Skin epidermis (tissue), 12 donors: ENCODE data around the gene TXNRD1.
"Not testable (repeated sequence)": the region's sequence is repeated elsewhere in the genome, so short reads cannot be mapped to it uniquely, and the experiment has no call there.

ENCODE experiments used
- H3K27ac ChIP-seq, 21 experiments: fragments of 200-600 bp; sonication (generic) in 11 of 21; one replicate each; pipeline ENCODE4 v1.5.0; 2020; ENCODE audit warnings: mild to moderate bottlenecking in 3 of 21, inconsistent platforms in 2 of 21, moderate library complexity in 2 of 21
- H3K4me3 ChIP-seq, 7 experiments: fragments of 200-600 bp; sonication (generic) in 2 of 7; one replicate each; pipeline ENCODE4 v1.5.0; 2020; ENCODE audit warnings: inconsistent platforms in 2 of 7, mild to moderate bottlenecking in 2 of 7, moderate library complexity in 1 of 7

Gene TXNRD1

GRCh38 chr12:104189915-104190555 is 25.5 kb upstream of the TXNRD1 start:
- Histone ChIP-seq H3K4me3 (no peak overlapping the region), H3K27ac (no peak overlapping the region)

GRCh38 chr12:104190641-104191176 is 24.9 kb upstream of the TXNRD1 start:
- Histone ChIP-seq H3K4me3 (no peak overlapping the region), H3K27ac (no peak overlapping the region)

- H3K27ac ChIP-seq, result no peak overlapping the region
- no peak overlapping the region for H3K4me3 ChIP-seq
Measured at GRCh38 chr12:104197264-104197663, 18.3 kb upstream of the TXNRD1 start.

- no peak overlapping the region for H3K4me3 ChIP-seq
- no peak overlapping the region for H3K27ac ChIP-seq
Measured at GRCh38 chr12:104199964-104200363, 15.6 kb upstream of the TXNRD1 start.

- H3K27ac ChIP-seq, result no peak overlapping the region
- H3K4me3 ChIP-seq, result no peak overlapping the region
Measured at GRCh38 chr12:104201238-104202001, 14.2 kb upstream of the TXNRD1 start.

GRCh38 chr12:104204690-104205480 is 10.7 kb upstream of the TXNRD1 start:
- no peak overlapping the region for H3K27ac ChIP-seq
- no peak overlapping the region for H3K4me3 ChIP-seq

- no peak overlapping the region for H3K4me3 ChIP-seq
- H3K27ac ChIP-seq, result no peak overlapping the region
Measured at GRCh38 chr12:104207416-104208205, 8.0 kb upstream of the TXNRD1 start.

- Histone ChIP-seq H3K27ac (no peak overlapping the region), H3K4me3 (no peak overlapping the region)
Measured at GRCh38 chr12:104212516-104212915, 3.1 kb upstream of the TXNRD1 start.

GRCh38 chr12:104213952-104214351 is 1.6 kb upstream of the TXNRD1 start:
- Histone ChIP-seq H3K27ac (no peak overlapping the region), H3K4me3 (no peak overlapping the region)

GRCh38 chr12:104216521-104216924 is 944 bp downstream of the TXNRD1 start:
- peak overlapping the region in 2 of 21 experiments; percentile 74 for H3K27ac ChIP-seq
- H3K4me3 ChIP-seq, result peak overlapping the region in 2 of 7 experiments; percentile 42 to 46

- H3K27ac ChIP-seq, result peak overlapping the region in 10 of 21 experiments; percentile 22 to 71 (median 57)
- H3K4me3 ChIP-seq, result not testable (repeated sequence)
Measured at GRCh38 chr12:104218506-104218905, 2.9 kb downstream of the TXNRD1 start.

GRCh38 chr12:104218935-104219334 is 3.4 kb downstream of the TXNRD1 start:
- Histone ChIP-seq H3K27ac (peak overlapping the region in 14 of 21 experiments; percentile 7 to 75 (median 60)), H3K4me3 (no peak overlapping the region)

GRCh38 chr12:104219361-104219892 is 3.8 kb downstream of the TXNRD1 start:
- H3K4me3 ChIP-seq, result no peak overlapping the region
- H3K27ac ChIP-seq, result peak overlapping the region in 18 of 21 experiments; percentile 0 to 76 (median 62)

- Histone ChIP-seq H3K4me3 (no peak overlapping the region), H3K27ac (peak overlapping the region in 18 of 21 experiments; percentile 0 to 76 (median 62))
Measured at GRCh38 chr12:104219908-104220404, 4.4 kb downstream of the TXNRD1 start.

GRCh38 chr12:104220931-104221330 is 5.4 kb downstream of the TXNRD1 start:
- Histone ChIP-seq H3K27ac (peak overlapping the region in 2 of 21 experiments; percentile 48 to 75), H3K4me3 (no peak overlapping the region)

GRCh38 chr12:104222976-104223375 is 7.4 kb downstream of the TXNRD1 start:
- no peak overlapping the region for H3K27ac ChIP-seq
- H3K4me3 ChIP-seq, result no peak overlapping the region

- Histone ChIP-seq H3K4me3 (no peak overlapping the region), H3K27ac (no peak overlapping the region)
Measured at GRCh38 chr12:104223712-104224111, 8.1 kb downstream of the TXNRD1 start.

GRCh38 chr12:104226672-104227071 is 11.1 kb downstream of the TXNRD1 start:
- no peak overlapping the region for H3K4me3 ChIP-seq
- no peak overlapping the region for H3K27ac ChIP-seq
